HCT116 (cell line): ENCODE measurements around the gene SNAP91. TPM values are rescaled to one million over a fixed set of nuclear protein-coding genes. Genes with fewer than 3 reads are reported as not detected.
A peak's percentile ranks its signal among the peaks of the same experiment; 100 is the strongest.

Experiments
- ATAC-seq: fragments of 200-7000 bp; cut with Tn5 transposase; 2 replicates; pipeline ENCODE4 v1.9.1; 2020; ENCODE audit warnings: mild to moderate bottlenecking, moderate library complexity
- BruUV-seq: library from RNA; stranded (reverse); fragments of 400-500 nt; replicated peaks from 2 replicates; lab custom pipeline; 2021; lab: Mats Ljungman, UMichigan
- CTCF ChIA-PET: fragments of 300-600 bp; sonication (Branson Sonifier 250); formaldehyde crosslinking; loops from one replicate; lab custom pipeline; 2021; ENCODE audit warnings: antibody characterized with exemption; lab: Charles Lee
- POLR2A ChIA-PET: fragments of 300-600, 350-600 bp; sonication (Branson Sonifier 250); formaldehyde crosslinking; loops from one replicate; lab custom pipeline; 2021; ENCODE audit warnings: antibody characterized with exemption; lab: Charles Lee
- RAD21 ChIA-PET, 2 experiments: fragments of 300-600 bp; sonication (Branson Sonifier 250); formaldehyde crosslinking; loops; one replicate each; lab custom pipeline; 2023; ENCODE audit warnings: low total read pairs in 2 of 2; ENCODE audit not compliant: uncharacterized antibody in 2 of 2, unreplicated experiment in 2 of 2, low non-redundant PET in 1 of 2; lab: Charles Lee
- DNase-seq: peaks from one replicate; pipeline ENCODE4 v3.0.0-alpha.2; 2010; ENCODE audit warnings: low read depth, low spot score
- H2AFZ ChIP-seq: fragments of 200-600 bp; shearing (Covaris generic), sonication (generic); 2 replicates; pipeline ENCODE4 v1.6.1; 2017; ENCODE audit warnings: low read depth, mixed run types, mixed read lengths, antibody characterized with exemption, low read length; ENCODE audit not compliant: poor library complexity, severe bottlenecking
- H3K27ac ChIP-seq: 2 replicates; pipeline ENCODE4 v1.5.1; 2012; ENCODE audit warnings: low read depth, low read length
- H3K27me3 ChIP-seq: fragments of 200-600 bp; sonication (generic); 2 replicates; pipeline ENCODE4 v1.6.1; 2016; ENCODE audit warnings: mixed run types, low read length, mixed read lengths; ENCODE audit not compliant: insufficient read depth
- H3K36me3 ChIP-seq, 2 experiments: fragments of 200-500 bp in 1 of 2; fragments of 200-600 bp in 1 of 2; sonication (Bioruptor generic) in 1 of 2; sonication (generic) in 1 of 2; 2 replicates each; pipeline versions ENCODE4 v1.5.1 to v1.6.1; 2014 to 2016; ENCODE audit warnings: low read length in 2 of 2, inconsistent platforms in 1 of 2, mixed read lengths in 1 of 2, mixed run types in 1 of 2; ENCODE audit not compliant: insufficient read depth in 2 of 2, control insufficient read depth in 1 of 2
- H3K4me1 ChIP-seq, 2 experiments: fragments of 200-600 bp in 1 of 2; sonication (generic) in 1 of 2; 2 replicates each; pipeline versions ENCODE4 v1.5.1 to v1.6.1; 2012 to 2017; ENCODE audit warnings: low read length in 2 of 2, inconsistent platforms in 1 of 2, mild to moderate bottlenecking in 1 of 2, mixed read lengths in 1 of 2, mixed run types in 1 of 2, moderate library complexity in 1 of 2; ENCODE audit not compliant: insufficient read depth in 2 of 2, control insufficient read depth in 1 of 2
- H3K4me2 ChIP-seq: fragments of 200-600 bp; sonication (generic); 2 replicates; pipeline ENCODE4 v1.6.1; 2017; ENCODE audit warnings: mixed run types, low read length, mixed read lengths
- H3K4me3 ChIP-seq, 2 experiments: fragments of 200-600 bp in 1 of 2; sonication (generic) in 1 of 2; replicated peaks in 1 of 2; 2 replicates each; pipeline ENCODE4 v1.5.1; 2011 to 2016; ENCODE audit warnings: low read length in 2 of 2, control low read depth in 1 of 2, low read depth in 1 of 2, mild to moderate bottlenecking in 1 of 2, mixed read lengths in 1 of 2, mixed run types in 1 of 2
- H3K79me2 ChIP-seq: fragments of 200-600 bp; sonication (generic); 2 replicates; pipeline ENCODE4 v1.6.1; 2017; ENCODE audit warnings: mild to moderate bottlenecking, mixed run types, low read length, moderate library complexity, mixed read lengths; ENCODE audit not compliant: insufficient read depth
- H3K9ac ChIP-seq: fragments of 200-600 bp; sonication (generic); 2 replicates; pipeline ENCODE4 v1.6.1; 2016; ENCODE audit warnings: low read length, mixed read lengths
- H3K9me2 ChIP-seq: fragments of 200-600 bp; sonication (generic), shearing (Covaris generic); 2 replicates; pipeline ENCODE4 v1.6.1; 2017; ENCODE audit warnings: mixed run types, mild to moderate bottlenecking, moderate library complexity; ENCODE audit not compliant: insufficient read depth
- H3K9me3 ChIP-seq, 2 experiments: fragments of 200-500 bp in 1 of 2; fragments of 200-600 bp in 1 of 2; sonication (Bioruptor generic) in 1 of 2; sonication (generic) in 1 of 2; 2 replicates each; pipeline ENCODE4 v1.6.1; 2014 to 2017; ENCODE audit warnings: low read length in 2 of 2, mixed read lengths in 2 of 2, inconsistent platforms in 1 of 2, low read depth in 1 of 2, mild to moderate bottlenecking in 1 of 2, mixed run types in 1 of 2, moderate library complexity in 1 of 2; ENCODE audit not compliant: control insufficient read depth in 1 of 2, insufficient read depth in 1 of 2
- H4K20me1 ChIP-seq: fragments of 200-600 bp; sonication (generic), shearing (Covaris generic); 2 replicates; pipeline ENCODE4 v1.6.1; 2017; ENCODE audit warnings: mixed run types, mild to moderate bottlenecking, moderate library complexity; ENCODE audit not compliant: insufficient read depth
- CEBPB ChIP-seq: IDR thresholded peaks from 2 replicates; pipeline ENCODE4 v1.6.1; 2012; ENCODE audit warnings: low read depth
- EGR1 ChIP-seq: IDR thresholded peaks from 2 replicates; pipeline ENCODE4 v1.6.1; 2012; ENCODE audit warnings: low read depth
- ELF1 ChIP-seq: IDR thresholded peaks from 2 replicates; pipeline ENCODE4 v1.6.1; 2012; ENCODE audit warnings: low read depth, borderline replicate concordance
- EZH2 ChIP-seq: fragments of 200-600 bp; sonication (generic); IDR thresholded peaks from 2 replicates; pipeline ENCODE4 v1.6.1; 2017; ENCODE audit warnings: antibody characterized with exemption, mixed run types
- EZH2phosphoT487 ChIP-seq: fragments of 200-600 bp; IDR thresholded peaks from 2 replicates; pipeline ENCODE4 v1.6.1; 2018; ENCODE audit warnings: antibody characterized with exemption, borderline replicate concordance
- FOSL1 ChIP-seq: IDR thresholded peaks from 2 replicates; pipeline ENCODE4 v1.6.1; 2012; ENCODE audit warnings: low read depth
- JUND ChIP-seq: IDR thresholded peaks from 2 replicates; pipeline ENCODE4 v1.6.1; 2012
- POLR2AphosphoS5 ChIP-seq: IDR thresholded peaks from 2 replicates; pipeline ENCODE4 v1.6.1; 2011; ENCODE audit warnings: mild to moderate bottlenecking, low read depth, low read length, moderate library complexity
- RAD21 ChIP-seq: IDR thresholded peaks from 2 replicates; pipeline ENCODE4 v1.6.1; 2012; ENCODE audit warnings: low read depth, mild to moderate bottlenecking
- SIN3A ChIP-seq: IDR thresholded peaks from 2 replicates; pipeline ENCODE4 v1.6.1; 2012; ENCODE audit warnings: low read depth
- SP1 ChIP-seq: IDR thresholded peaks from 2 replicates; pipeline ENCODE4 v1.6.1; 2012; ENCODE audit warnings: low read depth
- SRF ChIP-seq: IDR thresholded peaks from 2 replicates; pipeline ENCODE4 v1.6.1; 2012; ENCODE audit warnings: low read depth
- YY1 ChIP-seq: IDR thresholded peaks from 2 replicates; pipeline ENCODE4 v1.6.1; 2011; ENCODE audit warnings: low read length, low read depth, moderate library complexity, mild to moderate bottlenecking; ENCODE audit not compliant: insufficient replicate concordance; ENCODE audit errors: extremely low read depth
- ZFX ChIP-seq: fragments of 450-650 bp; IDR thresholded peaks from 2 replicates; pipeline ENCODE4 v1.6.1; 2017
- ZNF274 ChIP-seq: fragments of 200-500 bp; sonication (Bioruptor generic); IDR thresholded peaks from 2 replicates; pipeline ENCODE4 v1.6.1; 2014; ENCODE audit warnings: mild to moderate bottlenecking, low read depth, low read length, inconsistent platforms
- intact Hi-C: fragments of 100-400 bp; cut with micrococcal nuclease; formaldehyde crosslinking; loops from 2 replicates; pipeline ENCODE4 v1.10.0; 2022
- total RNA-seq: library from RNA; stranded (reverse); gene quantifications from one replicate; pipeline ENCODE4 v1.2.1, GENCODE V29; 2021; ENCODE audit not compliant: unreplicated experiment
- TF ChIP-seq, protein P1 (sequence below): IDR thresholded peaks from 2 replicates; pipeline ENCODE4 v1.6.1; 2011; ENCODE audit warnings: mild to moderate bottlenecking, low read length, moderate library complexity; ENCODE audit not compliant: insufficient replicate concordance; ENCODE audit errors: extremely low read depth
- TF ChIP-seq, protein P2 (sequence below), 3 experiments: fragments of 200-600 bp in 1 of 3; sonication (generic) in 1 of 3; IDR thresholded peaks in 2 of 3; conservative IDR thresholded peaks in 1 of 3; 2 replicates each; pipeline ENCODE4 v1.5.1; 2012 to 2017; ENCODE audit warnings: low read depth in 2 of 3, low read length in 2 of 3, antibody characterized with exemption in 1 of 3, borderline replicate concordance in 1 of 3, control low read depth in 1 of 3, mild to moderate bottlenecking in 1 of 3, mixed read lengths in 1 of 3, mixed run types in 1 of 3, moderate library complexity in 1 of 3; ENCODE audit not compliant: insufficient read depth in 1 of 3
- TF ChIP-seq, protein P3 (sequence below): IDR thresholded peaks from 2 replicates; pipeline ENCODE4 v1.6.1; 2012

The SNAP91 gene
- total RNA-seq, 1 experiment from 2014 or later: not detected

DNA sequence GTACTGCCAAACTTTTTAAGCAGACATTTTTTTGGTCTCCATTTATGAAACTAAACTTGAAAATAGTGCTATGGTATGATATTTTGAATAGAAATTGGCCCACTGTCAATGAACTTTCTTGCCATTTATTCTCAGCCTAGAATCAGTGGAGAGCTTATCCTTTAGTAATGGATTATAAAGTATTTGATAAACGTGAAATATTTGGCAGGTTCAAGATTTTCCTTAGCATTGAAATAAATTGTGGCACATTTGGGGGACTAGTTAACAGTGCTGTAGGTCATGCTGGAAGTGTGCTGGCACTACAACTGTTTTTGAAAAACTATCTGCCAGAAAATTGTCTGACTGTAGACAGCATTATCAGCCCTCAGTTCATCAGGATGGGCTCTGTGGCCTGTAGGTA, 194.4 kb downstream of the SNAP91 start:
- intact Hi-C loops: loop anchor here (5.0 kb wide), 1 partner anchor 1267 kb away; the partner anchor contains the start of gene IBTK
- BruUV-seq: no TSS peak

More for the DNA sequence above, 194.4 kb downstream of the SNAP91 start:
- Histone ChIP-seq H3K27me3 (no peaks in the 10 kb centered on the region), H3K4me3 (no peak overlapping the region)
- POLR2A ChIA-PET: interaction anchor here (1.7 kb wide), 1 partner anchor 447 kb away, joined by 4 read pairs; the partner anchor contains the start of gene DOP1A
- no peak for TF ChIP-seq SIN3A
- TF ChIP-seq YY1: no peak
- TF ChIP-seq EGR1: no peak
- TF ChIP-seq, protein P1, sequence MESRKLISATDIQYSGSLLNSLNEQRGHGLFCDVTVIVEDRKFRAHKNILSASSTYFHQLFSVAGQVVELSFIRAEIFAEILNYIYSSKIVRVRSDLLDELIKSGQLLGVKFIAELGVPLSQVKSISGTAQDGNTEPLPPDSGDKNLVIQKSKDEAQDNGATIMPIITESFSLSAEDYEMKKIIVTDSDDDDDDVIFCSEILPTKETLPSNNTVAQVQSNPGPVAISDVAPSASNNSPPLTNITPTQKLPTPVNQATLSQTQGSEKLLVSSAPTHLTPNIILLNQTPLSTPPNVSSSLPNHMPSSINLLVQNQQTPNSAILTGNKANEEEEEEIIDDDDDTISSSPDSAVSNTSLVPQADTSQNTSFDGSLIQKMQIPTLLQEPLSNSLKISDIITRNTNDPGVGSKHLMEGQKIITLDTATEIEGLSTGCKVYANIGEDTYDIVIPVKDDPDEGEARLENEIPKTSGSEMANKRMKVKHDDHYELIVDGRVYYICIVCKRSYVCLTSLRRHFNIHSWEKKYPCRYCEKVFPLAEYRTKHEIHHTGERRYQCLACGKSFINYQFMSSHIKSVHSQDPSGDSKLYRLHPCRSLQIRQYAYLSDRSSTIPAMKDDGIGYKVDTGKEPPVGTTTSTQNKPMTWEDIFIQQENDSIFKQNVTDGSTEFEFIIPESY: no peak
- no peak for TF ChIP-seq EZH2
- no peak for TF ChIP-seq CEBPB
- no peak for TF ChIP-seq SP1
- TF ChIP-seq, protein P2, sequence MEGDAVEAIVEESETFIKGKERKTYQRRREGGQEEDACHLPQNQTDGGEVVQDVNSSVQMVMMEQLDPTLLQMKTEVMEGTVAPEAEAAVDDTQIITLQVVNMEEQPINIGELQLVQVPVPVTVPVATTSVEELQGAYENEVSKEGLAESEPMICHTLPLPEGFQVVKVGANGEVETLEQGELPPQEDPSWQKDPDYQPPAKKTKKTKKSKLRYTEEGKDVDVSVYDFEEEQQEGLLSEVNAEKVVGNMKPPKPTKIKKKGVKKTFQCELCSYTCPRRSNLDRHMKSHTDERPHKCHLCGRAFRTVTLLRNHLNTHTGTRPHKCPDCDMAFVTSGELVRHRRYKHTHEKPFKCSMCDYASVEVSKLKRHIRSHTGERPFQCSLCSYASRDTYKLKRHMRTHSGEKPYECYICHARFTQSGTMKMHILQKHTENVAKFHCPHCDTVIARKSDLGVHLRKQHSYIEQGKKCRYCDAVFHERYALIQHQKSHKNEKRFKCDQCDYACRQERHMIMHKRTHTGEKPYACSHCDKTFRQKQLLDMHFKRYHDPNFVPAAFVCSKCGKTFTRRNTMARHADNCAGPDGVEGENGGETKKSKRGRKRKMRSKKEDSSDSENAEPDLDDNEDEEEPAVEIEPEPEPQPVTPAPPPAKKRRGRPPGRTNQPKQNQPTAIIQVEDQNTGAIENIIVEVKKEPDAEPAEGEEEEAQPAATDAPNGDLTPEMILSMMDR (IDR thresholded peaks at IDR 0.05 in 2 of 3, conservative IDR thresholded peaks at IDR 0.05 in 1 of 3; ENCODE audit: borderline replicate concordance in 1 of 3, insufficient read depth in 1 of 3, low read depth in 2 of 3, low read length in 2 of 3): no peak
- no peak for TF ChIP-seq RAD21
- no peak for TF ChIP-seq JUND
- no peak for TF ChIP-seq ELF1
- TF ChIP-seq, protein P3, sequence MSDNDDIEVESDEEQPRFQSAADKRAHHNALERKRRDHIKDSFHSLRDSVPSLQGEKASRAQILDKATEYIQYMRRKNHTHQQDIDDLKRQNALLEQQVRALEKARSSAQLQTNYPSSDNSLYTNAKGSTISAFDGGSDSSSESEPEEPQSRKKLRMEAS: no peak
- TF ChIP-seq SRF: no peak
- TF ChIP-seq FOSL1: no peak
- no peak for TF ChIP-seq ZNF274
- TF ChIP-seq ZFX: no peak
- no peak for TF ChIP-seq EZH2phosphoT487
- no peak for TF ChIP-seq POLR2AphosphoS5
- TF ChIP-seq, all 23 proteins: peak for 0
- Histone ChIP-seq H3K27ac (no peak overlapping the region), H3K4me2 (no peak overlapping the region), H3K79me2 (no peaks in the 10 kb centered on the region), H3K4me1 (peaks cover 0 to 10% of the 10 kb centered on the region in 2 experiments; a peak in 1 of 4 replicates), H3K9me3 (no peaks in the 10 kb centered on the region), H2AFZ (peak overlapping the region; percentile 36), H4K20me1 (no peaks in the 10 kb centered on the region), H3K36me3 (no peaks in the 10 kb centered on the region), H3K9ac (no peak overlapping the region), H3K9me2 (no peaks in the 10 kb centered on the region)
- CTCF ChIA-PET: interaction anchor here (0.9 to 6.9 kb wide), 12 partner anchors 9 to 456 kb away, joined by 3 to 120 read pairs (median 6); partner anchors contain the start of genes DOP1A and UBE3D
- RAD21 ChIA-PET: interaction anchor here (1.1 to 1.9 kb wide), 5 partner anchors 97 to 448 kb away, joined by 3 to 6 read pairs (median 4); partner anchors contain the start of genes DOP1A (in 2 of the 2), PGM3 (in 1 of the 2) and RWDD2A (in 1 of the 2)
- DNase-seq (no peak), ATAC-seq (no peak)
